ENCODE results near the gene CATSPER3. TPM values are rescaled to one million over a fixed set of nuclear protein-coding genes. Genes with fewer than 3 reads are reported as not detected.

Gene CATSPER3
- polyA plus RNA-seq, 1 donor, result 0.87 TPM

Other genes with a start within 250 kb of the CATSPER3 start
- gene CAMLG, start 229.4 kb upstream of the CATSPER3 start, polyA plus RNA-seq (ENCODE audit: insufficient read length), result 48.7 TPM
- 58.0 TPM for gene DDX46, start 209.1 kb upstream of the CATSPER3 start, polyA plus RNA-seq (ENCODE audit: insufficient read length)
- 70.3 TPM for gene C5orf24, start 121.9 kb upstream of the CATSPER3 start, polyA plus RNA-seq (ENCODE audit: insufficient read length)
- 68.1 TPM for gene TXNDC15, start 93.5 kb upstream of the CATSPER3 start, polyA plus RNA-seq (ENCODE audit: insufficient read length)
- gene PCBD2, start 62.8 kb upstream of the CATSPER3 start, polyA plus RNA-seq (ENCODE audit: insufficient read length), result 10.2 TPM
- 17.8 TPM for gene PITX1, start 66.3 kb downstream of the CATSPER3 start, polyA plus RNA-seq (ENCODE audit: insufficient read length)